Measurements from ENCODE around the gene FERMT1. TPM values are rescaled to one million over a fixed set of nuclear protein-coding genes. Genes with fewer than 3 reads are reported as not detected.
A peak's percentile ranks its signal among the peaks of the same experiment; 100 is the strongest.

The FERMT1 gene, protein sequence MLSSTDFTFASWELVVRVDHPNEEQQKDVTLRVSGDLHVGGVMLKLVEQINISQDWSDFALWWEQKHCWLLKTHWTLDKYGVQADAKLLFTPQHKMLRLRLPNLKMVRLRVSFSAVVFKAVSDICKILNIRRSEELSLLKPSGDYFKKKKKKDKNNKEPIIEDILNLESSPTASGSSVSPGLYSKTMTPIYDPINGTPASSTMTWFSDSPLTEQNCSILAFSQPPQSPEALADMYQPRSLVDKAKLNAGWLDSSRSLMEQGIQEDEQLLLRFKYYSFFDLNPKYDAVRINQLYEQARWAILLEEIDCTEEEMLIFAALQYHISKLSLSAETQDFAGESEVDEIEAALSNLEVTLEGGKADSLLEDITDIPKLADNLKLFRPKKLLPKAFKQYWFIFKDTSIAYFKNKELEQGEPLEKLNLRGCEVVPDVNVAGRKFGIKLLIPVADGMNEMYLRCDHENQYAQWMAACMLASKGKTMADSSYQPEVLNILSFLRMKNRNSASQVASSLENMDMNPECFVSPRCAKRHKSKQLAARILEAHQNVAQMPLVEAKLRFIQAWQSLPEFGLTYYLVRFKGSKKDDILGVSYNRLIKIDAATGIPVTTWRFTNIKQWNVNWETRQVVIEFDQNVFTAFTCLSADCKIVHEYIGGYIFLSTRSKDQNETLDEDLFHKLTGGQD
- 2.4 TPM for total RNA-seq
- long read RNA-seq, result 0 reads

DNA sequence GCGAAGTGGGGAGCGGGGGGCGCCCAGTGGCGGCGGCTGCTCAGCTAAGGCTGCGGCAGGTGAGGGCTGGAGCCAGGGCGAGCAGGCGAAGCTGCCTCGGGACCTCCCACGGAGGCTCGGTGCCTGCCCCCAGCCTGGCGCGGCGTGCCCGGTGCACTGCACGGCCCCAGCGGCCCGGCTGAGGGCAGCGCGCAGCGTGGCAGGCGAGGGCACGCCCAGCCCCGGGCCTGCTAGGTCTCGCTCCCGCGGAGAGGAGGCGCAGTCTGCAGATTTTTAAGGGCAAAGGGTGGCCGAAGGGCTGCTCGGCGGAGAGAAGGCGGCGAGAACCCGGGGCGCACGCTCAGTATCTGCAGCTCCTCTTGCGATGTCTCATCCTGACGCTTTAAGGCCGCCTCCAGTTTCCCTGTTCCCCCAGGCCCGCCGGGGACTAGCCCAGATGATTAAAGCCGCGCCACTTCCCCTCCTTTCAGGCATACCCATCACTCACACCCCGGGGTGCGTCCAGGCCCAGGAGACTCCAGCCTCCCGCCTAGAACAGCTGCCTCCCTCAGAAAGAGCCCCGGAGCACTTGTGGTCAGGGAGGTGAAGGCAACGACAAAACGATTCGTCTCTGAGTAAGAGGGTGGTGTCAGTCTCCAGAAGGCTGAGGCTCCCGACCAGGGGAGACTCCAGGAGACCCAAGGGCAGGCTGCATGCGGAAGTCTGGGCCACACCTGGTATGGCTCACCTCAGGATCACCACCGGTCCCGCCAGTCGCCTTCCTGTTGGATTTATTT, at the start of gene FERMT1:
TSS of gene FERMT1 (minus strand) at position 158 of the 776 bp plus-strand sequence. CDS start 3,476 bp downstream, outside the sequence.
- Histone ChIP-seq H3K4me3 (peak within 1 kb of the TSS; percentile 55), H3K36me3 (no peaks in the 10 kb centered on the region), H3K27ac (peak within 1 kb of the TSS; percentile 51), H3K4me1 (peaks cover 11% of the 10 kb centered on the region), H3K27me3 (peaks cover 6% of the 10 kb centered on the region), H3K9me3 (no peaks in the 10 kb centered on the region)
- intact Hi-C loops (cut with DNase I), result no loop called here
- TF ChIP-seq, protein P1, sequence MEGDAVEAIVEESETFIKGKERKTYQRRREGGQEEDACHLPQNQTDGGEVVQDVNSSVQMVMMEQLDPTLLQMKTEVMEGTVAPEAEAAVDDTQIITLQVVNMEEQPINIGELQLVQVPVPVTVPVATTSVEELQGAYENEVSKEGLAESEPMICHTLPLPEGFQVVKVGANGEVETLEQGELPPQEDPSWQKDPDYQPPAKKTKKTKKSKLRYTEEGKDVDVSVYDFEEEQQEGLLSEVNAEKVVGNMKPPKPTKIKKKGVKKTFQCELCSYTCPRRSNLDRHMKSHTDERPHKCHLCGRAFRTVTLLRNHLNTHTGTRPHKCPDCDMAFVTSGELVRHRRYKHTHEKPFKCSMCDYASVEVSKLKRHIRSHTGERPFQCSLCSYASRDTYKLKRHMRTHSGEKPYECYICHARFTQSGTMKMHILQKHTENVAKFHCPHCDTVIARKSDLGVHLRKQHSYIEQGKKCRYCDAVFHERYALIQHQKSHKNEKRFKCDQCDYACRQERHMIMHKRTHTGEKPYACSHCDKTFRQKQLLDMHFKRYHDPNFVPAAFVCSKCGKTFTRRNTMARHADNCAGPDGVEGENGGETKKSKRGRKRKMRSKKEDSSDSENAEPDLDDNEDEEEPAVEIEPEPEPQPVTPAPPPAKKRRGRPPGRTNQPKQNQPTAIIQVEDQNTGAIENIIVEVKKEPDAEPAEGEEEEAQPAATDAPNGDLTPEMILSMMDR (IDR thresholded peaks at IDR 0.05), result peak; percentile 15
- DNase-seq (peak; percentile 83), ATAC-seq (peak; percentile 96)

DNA sequence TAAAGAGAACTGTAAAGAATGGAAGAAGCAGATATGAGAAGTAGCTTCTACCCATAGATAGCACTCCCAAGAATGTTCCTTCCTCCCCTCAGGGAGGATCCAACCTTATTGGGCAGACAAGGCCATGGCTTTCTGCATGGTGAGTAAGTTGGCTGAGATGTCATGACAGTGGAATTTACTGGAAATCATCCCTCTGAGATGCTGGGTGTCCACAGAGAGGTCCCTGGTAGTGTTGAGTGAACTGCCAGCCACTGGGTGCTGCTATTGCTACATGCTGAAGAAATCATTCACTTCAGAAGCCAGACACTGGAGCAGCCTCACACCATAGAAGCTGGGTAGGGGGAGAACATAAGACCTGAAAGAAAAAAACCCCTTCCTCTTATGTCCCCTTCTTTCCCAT, 46.4 kb upstream of the FERMT1 start:
- intact Hi-C loops (cut with DNase I), result no loop called here

DNA sequence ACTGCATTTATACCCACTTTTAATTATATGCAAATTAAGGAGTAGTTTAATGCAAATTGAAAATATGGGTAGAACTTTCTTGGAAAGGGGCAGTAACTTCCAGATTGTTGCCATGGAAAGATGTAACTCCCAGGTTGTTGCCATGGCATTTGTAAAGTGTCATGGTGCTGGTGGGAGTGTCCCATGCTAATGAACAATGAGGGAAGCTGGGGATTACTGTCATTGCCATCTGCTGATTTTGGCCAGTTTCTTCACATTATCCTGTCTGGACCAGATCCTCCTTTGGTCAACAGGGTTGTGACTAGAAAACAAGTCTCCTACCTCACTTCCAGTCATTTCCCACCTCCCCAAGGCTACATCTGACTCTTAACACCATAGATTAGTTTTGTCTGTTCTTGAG, 45.4 kb upstream of the FERMT1 start:
- H3K9me3 ChIP-seq, result no peaks in the 10 kb centered on the region
- H3K27ac ChIP-seq, result no peak overlapping the region
- no peak overlapping the region for H3K4me3 ChIP-seq
- intact Hi-C loops (cut with DNase I), result no loop called here
- no peak for DNase-seq
- H3K4me1 ChIP-seq, result peaks cover 6% of the 10 kb centered on the region
- H3K27me3 ChIP-seq, result no peaks in the 10 kb centered on the region
- TF ChIP-seq, protein P1 (IDR thresholded peaks at IDR 0.05), result no peak
- no peak for ATAC-seq
- no peaks in the 10 kb centered on the region for H3K36me3 ChIP-seq

More for the DNA sequence above, 46.4 kb upstream of the FERMT1 start:
- no peak for ATAC-seq
- no peaks in the 10 kb centered on the region for H3K27me3 ChIP-seq
- no peak overlapping the region for H3K27ac ChIP-seq
- H3K4me3 ChIP-seq, result no peak overlapping the region
- peaks cover 6% of the 10 kb centered on the region for H3K4me1 ChIP-seq
- no peak for DNase-seq
- TF ChIP-seq, protein P1 (IDR thresholded peaks at IDR 0.05), result no peak
- H3K36me3 ChIP-seq, result no peaks in the 10 kb centered on the region
- H3K9me3 ChIP-seq, result no peaks in the 10 kb centered on the region

DNA sequence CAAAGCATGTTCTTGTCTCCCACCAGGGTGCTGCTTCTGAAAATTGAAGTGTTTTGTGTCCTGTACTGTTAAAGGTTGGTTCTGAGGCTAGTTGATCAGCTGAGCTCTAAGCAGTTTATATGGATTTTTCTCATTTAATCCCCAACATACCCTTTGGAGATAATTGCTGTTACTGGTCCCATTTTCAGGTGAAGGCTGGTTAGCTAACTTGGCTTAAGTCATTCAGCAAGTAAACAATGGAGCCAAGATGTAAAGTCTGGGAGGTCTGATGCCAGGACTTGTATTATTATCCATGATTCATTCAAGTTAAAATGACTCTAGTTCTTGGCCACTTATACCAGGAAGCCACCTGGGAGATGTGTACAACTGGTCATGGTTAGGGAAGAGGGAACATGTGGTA, 42.5 kb upstream of the FERMT1 start:
- H3K27me3 ChIP-seq, result no peaks in the 10 kb centered on the region
- no peak overlapping the region for H3K27ac ChIP-seq
- no peaks in the 10 kb centered on the region for H3K9me3 ChIP-seq
- no peak overlapping the region for H3K4me3 ChIP-seq
- no peaks in the 10 kb centered on the region for H3K36me3 ChIP-seq
- ATAC-seq (no peak), DNase-seq (no peak)
- intact Hi-C loops (cut with DNase I), result no loop called here
- H3K4me1 ChIP-seq, result peaks cover 6% of the 10 kb centered on the region
- TF ChIP-seq, protein P1 (IDR thresholded peaks at IDR 0.05), result no peak

DNA sequence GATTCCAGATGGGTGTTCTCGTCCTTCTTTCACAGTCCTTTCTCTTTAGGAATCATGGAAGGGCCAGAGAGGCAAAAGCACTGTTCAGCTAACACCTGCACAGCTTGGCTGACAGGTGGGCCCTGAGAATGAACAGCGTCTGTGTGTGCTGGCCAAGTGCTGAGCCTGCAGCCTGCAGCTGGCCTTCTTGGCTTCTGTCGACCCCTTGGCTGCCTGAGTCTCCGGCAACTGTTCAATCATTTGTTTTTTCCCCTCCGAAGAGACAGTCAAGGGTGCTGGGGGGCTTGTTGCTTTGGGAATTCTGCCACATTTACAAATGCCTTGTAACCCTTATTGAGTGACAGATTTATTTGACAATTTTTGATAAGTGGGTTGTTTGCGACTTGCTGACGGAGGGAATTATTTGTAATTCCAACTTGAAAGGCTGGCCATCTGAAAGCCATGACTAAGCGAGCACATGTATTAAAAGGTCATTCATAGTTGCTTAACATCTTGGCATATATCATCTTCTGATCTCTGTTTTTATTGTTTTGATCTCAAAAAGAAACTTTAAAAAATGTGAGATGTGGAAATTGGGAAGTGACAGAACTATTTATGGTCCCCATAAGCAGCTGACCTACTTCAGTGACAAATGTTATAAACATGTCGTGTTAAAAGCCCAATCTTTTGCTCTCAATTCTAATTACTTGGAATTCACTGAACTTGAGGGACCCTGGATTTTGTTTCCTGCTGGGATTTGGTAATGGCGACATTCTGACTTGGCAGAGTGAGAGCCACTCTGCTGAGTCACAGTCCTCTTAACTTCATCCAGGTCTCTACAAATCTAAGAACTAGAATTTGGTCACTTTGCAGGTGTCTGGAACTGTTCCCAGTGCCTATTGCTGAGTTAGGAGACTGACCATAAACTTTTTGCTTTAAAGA, 41.9 kb upstream of the FERMT1 start:
- Histone ChIP-seq H3K27ac (no peak overlapping the region), H3K36me3 (no peaks in the 10 kb centered on the region), H3K4me3 (no peak overlapping the region), H3K9me3 (no peaks in the 10 kb centered on the region), H3K27me3 (no peaks in the 10 kb centered on the region), H3K4me1 (peaks cover 6% of the 10 kb centered on the region)
- intact Hi-C loops (cut with DNase I), result no loop called here
- ATAC-seq (no peak), DNase-seq (no peak)
- TF ChIP-seq, protein P1 (IDR thresholded peaks at IDR 0.05), result no peak
